HepG2 (cell line): Measurements from ENCODE around the gene PLCG2. TPM values are rescaled to one million over a fixed set of nuclear protein-coding genes. Genes with fewer than 3 reads are reported as not detected.

Experiments used
- GABPB1 ChIP-seq: IDR thresholded peaks from 2 replicates; pipeline ENCODE4 v1.6.1; 2016; ENCODE audit warnings: mild to moderate bottlenecking, missing genetic modification reagents, moderate library complexity, missing compliant biosample characterization
- IRF2 ChIP-seq: IDR thresholded peaks from 2 replicates; pipeline ENCODE4 v1.6.1; 2018; ENCODE audit warnings: missing genetic modification reagents, missing compliant biosample characterization
- KDM5B ChIP-seq: sonication (generic); formaldehyde crosslinking; IDR thresholded peaks from 2 replicates; pipeline ENCODE4 v1.4.0; 2020; ENCODE audit warnings: missing genetic modification reagents, mild to moderate bottlenecking, borderline replicate concordance
- NR2F1 ChIP-seq, 2 experiments: fragments of 450-650 bp in 1 of 2; formaldehyde crosslinking in 1 of 2; IDR thresholded peaks; 2 replicates each; pipeline versions ENCODE4 v1.5.0 to v1.6.1; 2016 to 2020; ENCODE audit warnings: mild to moderate bottlenecking in 1 of 2, missing compliant biosample characterization in 1 of 2, missing genetic modification reagents in 1 of 2, moderate library complexity in 1 of 2
- SETDB1 ChIP-seq: sonication (generic); formaldehyde crosslinking; IDR thresholded peaks from 2 replicates; pipeline ENCODE4 v1.5.1; 2020; ENCODE audit warnings: missing genetic modification reagents, mild to moderate bottlenecking, borderline replicate concordance
- THAP7 ChIP-seq: sonication (generic); formaldehyde crosslinking; IDR thresholded peaks from 2 replicates; pipeline ENCODE4 v1.8.1; 2023; ENCODE audit warnings: mild to moderate bottlenecking, missing genetic modification reagents
- THAP9 ChIP-seq: sonication (generic); formaldehyde crosslinking; IDR thresholded peaks from 2 replicates; pipeline ENCODE4; 2020; ENCODE audit warnings: missing genetic modification reagents, mild to moderate bottlenecking, borderline replicate concordance
- ZFP90 ChIP-seq: sonication (generic); formaldehyde crosslinking; IDR thresholded peaks from 2 replicates; pipeline ENCODE4 v1.8.0; 2022; ENCODE audit warnings: missing genetic modification reagents, mild to moderate bottlenecking, inconsistent platforms, borderline replicate concordance
- ZFX ChIP-seq: sonication (generic); formaldehyde crosslinking; IDR thresholded peaks from 2 replicates; pipeline ENCODE4 v1.4.0; 2020; ENCODE audit warnings: mild to moderate bottlenecking, low read depth, missing genetic modification reagents, moderate library complexity
- ZNF138 ChIP-seq: sonication (generic); formaldehyde crosslinking; IDR thresholded peaks from 2 replicates; pipeline ENCODE4 v1.5.0; 2020; ENCODE audit warnings: mild to moderate bottlenecking, low read depth, missing genetic modification reagents
- ZNF496 ChIP-seq: sonication (generic); formaldehyde crosslinking; IDR thresholded peaks from 2 replicates; pipeline ENCODE4 v1.8.1; 2023; ENCODE audit warnings: mild to moderate bottlenecking, moderate library complexity, missing genetic modification reagents; ENCODE audit not compliant: insufficient replicate concordance
- ZNF513 ChIP-seq: sonication (generic); formaldehyde crosslinking; conservative IDR thresholded peaks from 2 replicates; pipeline ENCODE4 v1.5.0; 2020; ENCODE audit warnings: missing genetic modification reagents
- ZNF549 ChIP-seq: sonication (generic); formaldehyde crosslinking; IDR thresholded peaks from 2 replicates; pipeline ENCODE4 v1.5.0; 2020; ENCODE audit warnings: missing genetic modification reagents
- ZNF766 ChIP-seq: sonication (generic); formaldehyde crosslinking; IDR thresholded peaks from 2 replicates; pipeline ENCODE4 v1.5.0; 2020; ENCODE audit warnings: missing genetic modification reagents, borderline replicate concordance
- ZNF777 ChIP-seq: sonication (generic); formaldehyde crosslinking; IDR thresholded peaks from 2 replicates; pipeline ENCODE4 v1.4.0; 2020; ENCODE audit warnings: missing genetic modification reagents
- polyA plus RNA-seq, 8 experiments: library from polyadenylated mRNA; depleted of rRNA in 3 of 8; stranded (reverse) in 7 of 8; unstranded in 1 of 8; fragments of >200 nt; fragmentation: Illumina TruSeq in 4 of 8; extraction: Trizol in 4 of 8; gene quantifications; 2 replicates each; pipeline versions ENCODE4 v1.2.1 to v1.2.3, GENCODE V29; 2011 to 2016; ENCODE audit warnings: low read depth in 4 of 8, missing spikeins in 1 of 8, mixed read lengths in 1 of 8; ENCODE audit not compliant: insufficient read depth in 1 of 8
- total RNA-seq, 5 experiments: library from RNA; depleted of rRNA; stranded (reverse); fragments of >200 nt; fragmentation: Illumina TruSeq; extraction: Trizol; gene quantifications; 2 replicates each; pipeline ENCODE4 v1.2.3, GENCODE V29; 2016; ENCODE audit warnings: low read depth in 1 of 5
- TF ChIP-seq, protein P1 (sequence below): IDR thresholded peaks from 2 replicates; pipeline ENCODE4 v1.6.1; 2016
- TF ChIP-seq, protein P2 (sequence below): sonication (generic); formaldehyde crosslinking; IDR thresholded peaks from 2 replicates; pipeline ENCODE4 v1.4.0; 2020; ENCODE audit warnings: missing genetic modification reagents
- TF ChIP-seq, protein P3 (sequence below): sonication (generic); formaldehyde crosslinking; IDR thresholded peaks from 2 replicates; pipeline ENCODE4 v1.5.0; 2020; ENCODE audit warnings: missing genetic modification reagents, mild to moderate bottlenecking, borderline replicate concordance

Gene PLCG2
- total and polyA plus RNA-seq, 2 of the 13 experiments (the other 11 are each of a cell fraction or from before 2014, with no cell fraction given): 0.13 to 0.18 TPM

DNA sequence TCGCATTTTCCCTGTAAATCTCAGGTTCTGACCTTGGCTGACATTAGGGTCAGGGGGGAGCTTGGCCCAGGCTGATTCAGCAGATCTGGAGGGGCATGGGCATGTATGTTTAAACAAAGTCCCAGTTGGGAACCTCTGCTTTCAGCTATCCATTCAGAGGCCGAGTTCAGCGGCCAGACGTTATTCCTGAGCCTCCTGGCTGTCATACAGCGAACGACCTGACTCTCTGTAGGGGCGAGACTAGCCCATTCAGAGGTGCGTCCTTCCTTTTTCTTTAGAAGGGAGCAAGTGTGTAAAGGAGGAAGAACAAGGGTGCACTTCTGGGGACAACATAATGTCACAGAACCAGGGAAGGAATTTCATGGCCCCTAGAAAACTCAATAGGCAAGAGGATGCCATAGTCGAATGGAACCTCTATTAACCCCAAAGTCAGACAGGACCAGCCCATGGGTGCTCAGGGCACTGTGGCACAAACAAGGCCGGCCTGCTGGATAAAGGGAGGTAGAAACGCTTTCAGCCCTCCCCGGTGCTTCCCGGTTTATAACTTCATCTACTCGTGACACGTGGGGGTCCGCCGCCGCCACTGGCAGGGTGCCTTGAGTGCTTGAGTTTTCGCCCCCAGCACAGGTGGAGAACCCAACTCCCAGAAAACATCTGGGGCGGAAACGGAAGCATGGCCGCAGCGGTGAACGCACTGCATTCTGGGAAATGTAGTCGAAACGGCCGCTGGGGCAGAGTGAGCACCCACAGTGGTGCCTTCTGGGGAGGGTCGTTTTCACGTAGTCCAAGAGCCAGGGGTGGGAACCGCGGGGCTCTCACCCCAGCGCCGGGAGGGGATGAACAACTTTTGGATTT is 33.2 kb upstream of the PLCG2 start (continued):
- TF ChIP-seq THAP9 (CRISPR knock-in tag) (peak; percentile 56; the same call in 1 of the 2 replicates), ZNF496 (CRISPR knock-in tag) (no peak), IRF2 (CRISPR knock-in tag) (peak; percentile 68; the same call in 1 of the 2 replicates), ZNF777 (CRISPR knock-in tag) (peak; percentile 47; the same call in 1 of the 2 replicates), THAP7 (CRISPR knock-in tag) (no peak), ZFX (CRISPR knock-in tag) (peak; percentile 81), ZNF766 (CRISPR knock-in tag) (peak; percentile 41; the same call in 1 of the 2 replicates), GABPB1 (peak; percentile 100), ZNF513 (CRISPR knock-in tag) (peak; percentile 68; the same call in 1 of the 2 replicates), NR2F1 (CRISPR knock-in tag; IDR thresholded peaks at IDR 0.05) (no peak), SETDB1 (CRISPR knock-in tag) (peak; percentile 95), ZFP90 (CRISPR knock-in tag) (peak; percentile 78), KDM5B (peak; percentile 67; the same call in 1 of the 2 replicates), ZNF549 (no peak), ZNF138 (CRISPR knock-in tag) (no peak)
- TF ChIP-seq, protein P1, sequence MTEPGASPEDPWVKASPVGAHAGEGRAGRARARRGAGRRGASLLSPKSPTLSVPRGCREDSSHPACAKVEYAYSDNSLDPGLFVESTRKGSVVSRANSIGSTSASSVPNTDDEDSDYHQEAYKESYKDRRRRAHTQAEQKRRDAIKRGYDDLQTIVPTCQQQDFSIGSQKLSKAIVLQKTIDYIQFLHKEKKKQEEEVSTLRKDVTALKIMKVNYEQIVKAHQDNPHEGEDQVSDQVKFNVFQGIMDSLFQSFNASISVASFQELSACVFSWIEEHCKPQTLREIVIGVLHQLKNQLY (CRISPR knock-in tag): 0 out of 2 replicates have a peak, but pooled peaks have one; percentile 21
- TF ChIP-seq, protein P2, sequence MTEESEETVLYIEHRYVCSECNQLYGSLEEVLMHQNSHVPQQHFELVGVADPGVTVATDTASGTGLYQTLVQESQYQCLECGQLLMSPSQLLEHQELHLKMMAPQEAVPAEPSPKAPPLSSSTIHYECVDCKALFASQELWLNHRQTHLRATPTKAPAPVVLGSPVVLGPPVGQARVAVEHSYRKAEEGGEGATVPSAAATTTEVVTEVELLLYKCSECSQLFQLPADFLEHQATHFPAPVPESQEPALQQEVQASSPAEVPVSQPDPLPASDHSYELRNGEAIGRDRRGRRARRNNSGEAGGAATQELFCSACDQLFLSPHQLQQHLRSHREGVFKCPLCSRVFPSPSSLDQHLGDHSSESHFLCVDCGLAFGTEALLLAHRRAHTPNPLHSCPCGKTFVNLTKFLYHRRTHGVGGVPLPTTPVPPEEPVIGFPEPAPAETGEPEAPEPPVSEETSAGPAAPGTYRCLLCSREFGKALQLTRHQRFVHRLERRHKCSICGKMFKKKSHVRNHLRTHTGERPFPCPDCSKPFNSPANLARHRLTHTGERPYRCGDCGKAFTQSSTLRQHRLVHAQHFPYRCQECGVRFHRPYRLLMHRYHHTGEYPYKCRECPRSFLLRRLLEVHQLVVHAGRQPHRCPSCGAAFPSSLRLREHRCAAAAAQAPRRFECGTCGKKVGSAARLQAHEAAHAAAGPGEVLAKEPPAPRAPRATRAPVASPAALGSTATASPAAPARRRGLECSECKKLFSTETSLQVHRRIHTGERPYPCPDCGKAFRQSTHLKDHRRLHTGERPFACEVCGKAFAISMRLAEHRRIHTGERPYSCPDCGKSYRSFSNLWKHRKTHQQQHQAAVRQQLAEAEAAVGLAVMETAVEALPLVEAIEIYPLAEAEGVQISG (CRISPR knock-in tag): peak; percentile 94
- TF ChIP-seq, protein P3, sequence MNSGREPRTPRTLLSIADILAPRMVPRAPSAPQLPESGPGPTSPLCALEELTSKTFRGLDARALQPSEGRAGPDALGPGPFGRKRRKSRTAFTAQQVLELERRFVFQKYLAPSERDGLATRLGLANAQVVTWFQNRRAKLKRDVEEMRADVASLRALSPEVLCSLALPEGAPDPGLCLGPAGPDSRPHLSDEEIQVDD (CRISPR knock-in tag): no peak
